ENCODE data around the gene OR2F2. TPM values are rescaled to one million over a fixed set of nuclear protein-coding genes. Genes with fewer than 3 reads are reported as not detected.

The OR2F2 gene
- total RNA-seq, 2 donors from 2014 or later = not detected

- Histone ChIP-seq H3K4me1 (no peaks in the 10 kb centered on the region), H3K4me3 (no peak overlapping the region), H3K27me3 (no peaks in the 10 kb centered on the region), H3K36me3 (replicated peaks in 1 of 2; ENCODE audit: insufficient read depth in 1 of 2, low read depth in 2 of 2) (no peaks in the 10 kb centered on the region), H3K27ac (no peak overlapping the region), H3K9me3 (no peaks in the 10 kb centered on the region)
- DNase-seq (no peak), ATAC-seq (no peak)
- intact Hi-C loops (cut with DNase I) = no loop called here
- no peak for TF ChIP-seq POLR2A (IDR thresholded peaks at IDR 0.05)
- no peak for TF ChIP-seq CTCF (IDR thresholded peaks at IDR 0.05)
- 76 to 82% methylated on average over 3 of the region's 3 CpGs for WGBS, 2 donors
Observed at GRCh38 chr7:143910473-143911248, 24.4 kb upstream of the OR2F2 start.

- WGBS, 2 donors = 51 to 52% methylated on average over 3 of the region's 3 CpGs
- Histone ChIP-seq H3K36me3 (replicated peaks in 1 of 2; ENCODE audit: insufficient read depth in 1 of 2, low read depth in 2 of 2) (no peaks in the 10 kb centered on the region), H3K27ac (no peak overlapping the region), H3K9me3 (no peaks in the 10 kb centered on the region), H3K27me3 (no peaks in the 10 kb centered on the region), H3K4me1 (no peaks in the 10 kb centered on the region), H3K4me3 (no peak overlapping the region)
- no peak for ATAC-seq
- DNase-seq = no peak
- intact Hi-C loops (cut with DNase I) = no loop called here
- TF ChIP-seq POLR2A (IDR thresholded peaks at IDR 0.05) (no peak), CTCF (IDR thresholded peaks at IDR 0.05) (no peak)
Observed at GRCh38 chr7:143913945-143914615, 21.0 kb upstream of the OR2F2 start.

GRCh38 chr7:143914938-143915652, 19.9 kb upstream of the OR2F2 start:
- Histone ChIP-seq H3K27ac (no peak overlapping the region), H3K36me3 (replicated peaks in 1 of 2; ENCODE audit: insufficient read depth in 1 of 2, low read depth in 2 of 2) (no peaks in the 10 kb centered on the region), H3K9me3 (no peaks in the 10 kb centered on the region), H3K4me1 (no peaks in the 10 kb centered on the region), H3K27me3 (no peaks in the 10 kb centered on the region), H3K4me3 (no peak overlapping the region)
- WGBS, 2 donors = 60 to 64% methylated on average over 7 of the region's 7 CpGs
- intact Hi-C loops (cut with DNase I) = no loop called here
- no peak for ATAC-seq
- TF ChIP-seq CTCF (IDR thresholded peaks at IDR 0.05) (no peak), POLR2A (IDR thresholded peaks at IDR 0.05) (no peak)
- no peak for DNase-seq

GRCh38 chr7:143924851-143925250, 10.2 kb upstream of the OR2F2 start:
- no peaks in the 10 kb centered on the region for H3K4me1 ChIP-seq
- no peak overlapping the region for H3K4me3 ChIP-seq
- no peaks in the 10 kb centered on the region for H3K36me3 ChIP-seq (replicated peaks in 1 of 2; ENCODE audit: insufficient read depth in 1 of 2, low read depth in 2 of 2)
- H3K27ac ChIP-seq = no peak overlapping the region
- no peak for TF ChIP-seq CTCF (IDR thresholded peaks at IDR 0.05)
- TF ChIP-seq POLR2A (IDR thresholded peaks at IDR 0.05) = no peak
- DNase-seq (no peak), ATAC-seq (no peak)
- intact Hi-C loops (cut with DNase I) = no loop called here
- WGBS, 2 donors = 71 to 79% methylated on average over 1 of the region's 1 CpG
- no peaks in the 10 kb centered on the region for H3K27me3 ChIP-seq
- H3K9me3 ChIP-seq = no peaks in the 10 kb centered on the region
